GM19438 (cell line): ENCODE results near the gene ZP3.
"Not testable (repeated sequence)": the region's sequence is repeated elsewhere in the genome, so short reads cannot be mapped to it uniquely, and the experiment has no call there.

Source experiments
- ATAC-seq: cut with Tn5 transposase; IDR thresholded peaks from one replicate; pipeline ENCODE4 v1.9.1; 2021; ENCODE audit warnings: low read depth; ENCODE audit not compliant: unreplicated experiment

Gene ZP3

GRCh38 chr7:76403780-76404494 lies 20.8 kb upstream of the ZP3 start:
- ATAC-seq: no peak

GRCh38 chr7:76405738-76406137 lies 19.0 kb upstream of the ZP3 start:
- ATAC-seq: no peak

- ATAC-seq: no peak
Observed at GRCh38 chr7:76407718-76408117, 17.0 kb upstream of the ZP3 start.

- ATAC-seq: no peak
Observed at GRCh38 chr7:76408121-76408560, 16.6 kb upstream of the ZP3 start.

- ATAC-seq: no peak
Observed at GRCh38 chr7:76409537-76409936, 15.2 kb upstream of the ZP3 start, which contains the start of gene SSC4D. Gene SSC4D, minus strand, starts transcription at chr7:76409697. Its CDS starts 5,258 bp downstream, at chr7:76404439.

GRCh38 chr7:76411626-76412025 lies 13.1 kb upstream of the ZP3 start:
- no peak for ATAC-seq

GRCh38 chr7:76412249-76412648 lies 12.5 kb upstream of the ZP3 start:
- ATAC-seq: no peak

- not testable (repeated sequence) for ATAC-seq
Observed at GRCh38 chr7:76417654-76418310, 7.0 kb upstream of the ZP3 start.

- ATAC-seq: not testable (repeated sequence)
Observed at GRCh38 chr7:76421097-76421496, 3.7 kb upstream of the ZP3 start.

GRCh38 chr7:76423666-76424412 lies 911 bp upstream of the ZP3 start:
- ATAC-seq: no peak

GRCh38 chr7:76425156-76425555 lies 406 bp downstream of the ZP3 start:
- no peak for ATAC-seq

- not testable (repeated sequence) for ATAC-seq
Observed at GRCh38 chr7:76425558-76425957, 808 bp downstream of the ZP3 start.

GRCh38 chr7:76426246-76426645 lies 1.5 kb downstream of the ZP3 start:
- no peak for ATAC-seq

GRCh38 chr7:76427635-76428034 lies 2.9 kb downstream of the ZP3 start:
- ATAC-seq: no peak

GRCh38 chr7:76428149-76428823 lies 3.5 kb downstream of the ZP3 start:
- no peak for ATAC-seq

GRCh38 chr7:76428868-76429805 lies 4.4 kb downstream of the ZP3 start:
- no peak for ATAC-seq

- no peak for ATAC-seq
Observed at GRCh38 chr7:76430211-76430610, 5.5 kb downstream of the ZP3 start.

- no peak for ATAC-seq
Observed at GRCh38 chr7:76430836-76431235, 6.1 kb downstream of the ZP3 start.

GRCh38 chr7:76437873-76438272 lies 13.1 kb downstream of the ZP3 start:
- ATAC-seq: peak; percentile 59
